Fibroblast of upper back skin (primary cell): ENCODE data around the gene CUL2.
"Not testable (repeated sequence)": the region's sequence is repeated elsewhere in the genome, so short reads cannot be mapped to it uniquely, and the experiment has no call there.

ENCODE experiments used
- DNase-seq: peaks from one replicate; pipeline ENCODE4 v3.0.0-alpha.2; 2013

The CUL2 gene

GRCh38 chr10:35017608-35018007, 72.5 kb downstream of the CUL2 start:
- no peak for DNase-seq

GRCh38 chr10:35015843-35016408, 74.2 kb downstream of the CUL2 start:
- no peak for DNase-seq

GRCh38 chr10:35012781-35013180, 77.4 kb downstream of the CUL2 start:
- DNase-seq, result no peak

GRCh38 chr10:35011771-35012191, 78.4 kb downstream of the CUL2 start:
- peak; percentile 40 for DNase-seq

GRCh38 chr10:35007858-35008301, 82.3 kb downstream of the CUL2 start:
- DNase-seq, result no peak

GRCh38 chr10:35006836-35007235, 83.3 kb downstream of the CUL2 start:
- peak; percentile 40 for DNase-seq

GRCh38 chr10:35005868-35006267, 84.3 kb downstream of the CUL2 start:
- peak; percentile 94 for DNase-seq

- DNase-seq, result no peak
Measured at GRCh38 chr10:35004651-35005050, 85.5 kb downstream of the CUL2 start.

- DNase-seq, result no peak
Measured at GRCh38 chr10:35003906-35004305, 86.2 kb downstream of the CUL2 start.

GRCh38 chr10:35000936-35001335, 89.2 kb downstream of the CUL2 start:
- DNase-seq, result peak; percentile 38

- no peak for DNase-seq
Measured at GRCh38 chr10:34999532-34999931, 90.6 kb downstream of the CUL2 start.

- DNase-seq, result no peak
Measured at GRCh38 chr10:34998940-34999339, 91.2 kb downstream of the CUL2 start.

- peak; percentile 56 for DNase-seq
Measured at GRCh38 chr10:34996843-34997242, 93.3 kb downstream of the CUL2 start.

GRCh38 chr10:34995925-34996324, 94.2 kb downstream of the CUL2 start:
- no peak for DNase-seq

- DNase-seq, result peak; percentile 86
Measured at GRCh38 chr10:34994565-34995142, 95.5 kb downstream of the CUL2 start.

- DNase-seq, result no peak
Measured at GRCh38 chr10:34993782-34994181, 96.4 kb downstream of the CUL2 start.

- not testable (repeated sequence) for DNase-seq
Measured at GRCh38 chr10:34991117-34991516, 99.0 kb downstream of the CUL2 start.

- DNase-seq, result no peak
Measured at GRCh38 chr10:34988397-34989067, 101.6 kb downstream of the CUL2 start.

- DNase-seq, result peak; percentile 21
Measured at GRCh38 chr10:34985823-34986222, 104.3 kb downstream of the CUL2 start.

GRCh38 chr10:34985146-34985545, 105.0 kb downstream of the CUL2 start:
- DNase-seq, result no peak

GRCh38 chr10:34981844-34982243, 108.3 kb downstream of the CUL2 start:
- no peak for DNase-seq

GRCh38 chr10:34979938-34980337, 110.2 kb downstream of the CUL2 start:
- DNase-seq, result no peak

GRCh38 chr10:34978080-34978479, 112.1 kb downstream of the CUL2 start:
- DNase-seq, result no peak

GRCh38 chr10:34976380-34976910, 113.7 kb downstream of the CUL2 start:
- DNase-seq, result not testable (repeated sequence)
